Measurements from ENCODE around the gene GBF1.
"Not testable (repeated sequence)": the region's sequence is repeated elsewhere in the genome, so short reads cannot be mapped to it uniquely, and the experiment has no call there.

Gene GBF1

GRCh38 chr10:102285133-102285532 is 39.8 kb downstream of the GBF1 start:
- Mint-ChIP-seq H3K4me3 (no peak overlapping the region), H3K27ac (peak overlapping the region; percentile 4 to 15), H3K4me1 (ENCODE audit: low read depth in 2 of 2) (peaks cover 24 to 46% of the 10 kb centered on the region in 2 donors), H3K9me3 (no peaks in the 10 kb centered on the region), H3K36me3 (ENCODE audit: insufficient read depth) (peaks cover 19% of the 10 kb centered on the region), H3K27me3 (no peaks in the 10 kb centered on the region)
- ATAC-seq (replicated peaks) (no peak), DNase-seq (no peak)

GRCh38 chr10:102286216-102286615 is 40.9 kb downstream of the GBF1 start:
- peaks cover 13% of the 10 kb centered on the region for H3K36me3 Mint-ChIP-seq (ENCODE audit: insufficient read depth)
- no peaks in the 10 kb centered on the region for H3K27me3 Mint-ChIP-seq
- ATAC-seq (replicated peaks): no peak
- DNase-seq: no peak
- no peak overlapping the region for H3K4me3 Mint-ChIP-seq
- H3K4me1 Mint-ChIP-seq (ENCODE audit: low read depth in 2 of 2): peaks cover 18 to 40% of the 10 kb centered on the region in 2 donors
- peak overlapping the region in 1 of 2 donors; percentile 7 for H3K27ac Mint-ChIP-seq
- no peaks in the 10 kb centered on the region for H3K9me3 Mint-ChIP-seq

- H3K27me3 Mint-ChIP-seq: no peaks in the 10 kb centered on the region
- H3K4me1 Mint-ChIP-seq (ENCODE audit: low read depth in 2 of 2): peaks cover 22 to 45% of the 10 kb centered on the region in 2 donors
- no peak overlapping the region for H3K4me3 Mint-ChIP-seq
- H3K36me3 Mint-ChIP-seq (ENCODE audit: insufficient read depth): peaks cover 16% of the 10 kb centered on the region
- H3K27ac Mint-ChIP-seq: peak overlapping the region in 1 of 2 donors; percentile 0
- ATAC-seq (replicated peaks) (no peak), DNase-seq (no peak)
- H3K9me3 Mint-ChIP-seq: no peaks in the 10 kb centered on the region
Observed at GRCh38 chr10:102287538-102287937, 42.2 kb downstream of the GBF1 start.

GRCh38 chr10:102287991-102288390 is 42.7 kb downstream of the GBF1 start:
- H3K4me3 Mint-ChIP-seq: no peak overlapping the region
- H3K36me3 Mint-ChIP-seq (ENCODE audit: insufficient read depth): peaks cover 15% of the 10 kb centered on the region
- no peaks in the 10 kb centered on the region for H3K9me3 Mint-ChIP-seq
- peaks cover 19 to 42% of the 10 kb centered on the region in 2 donors for H3K4me1 Mint-ChIP-seq (ENCODE audit: low read depth in 2 of 2)
- no peak for DNase-seq
- peak overlapping the region in 1 of 2 donors; percentile 0 for H3K27ac Mint-ChIP-seq
- no peak for ATAC-seq (replicated peaks)
- H3K27me3 Mint-ChIP-seq: no peaks in the 10 kb centered on the region

- DNase-seq (no peak), ATAC-seq (replicated peaks) (no peak)
- Mint-ChIP-seq H3K27ac (peak overlapping the region in 1 of 2 donors; percentile 25), H3K4me3 (no peak overlapping the region), H3K9me3 (no peaks in the 10 kb centered on the region), H3K36me3 (ENCODE audit: insufficient read depth) (peaks cover 15% of the 10 kb centered on the region), H3K27me3 (no peaks in the 10 kb centered on the region), H3K4me1 (ENCODE audit: low read depth in 2 of 2) (peaks cover 12 to 35% of the 10 kb centered on the region in 2 donors)
Observed at GRCh38 chr10:102289356-102289755, 44.0 kb downstream of the GBF1 start.

GRCh38 chr10:102289840-102290239 is 44.5 kb downstream of the GBF1 start:
- Mint-ChIP-seq H3K36me3 (ENCODE audit: insufficient read depth) (peaks cover 20% of the 10 kb centered on the region), H3K4me1 (ENCODE audit: low read depth in 2 of 2) (peaks cover 12 to 33% of the 10 kb centered on the region in 2 donors), H3K4me3 (no peak overlapping the region), H3K27me3 (no peaks in the 10 kb centered on the region), H3K27ac (no peak overlapping the region), H3K9me3 (no peaks in the 10 kb centered on the region)
- DNase-seq: no peak
- no peak for ATAC-seq (replicated peaks)

GRCh38 chr10:102291221-102291905 is 46.0 kb downstream of the GBF1 start:
- DNase-seq (no peak), ATAC-seq (replicated peaks) (no peak)
- Mint-ChIP-seq H3K27me3 (no peaks in the 10 kb centered on the region), H3K36me3 (ENCODE audit: insufficient read depth) (peaks cover 24% of the 10 kb centered on the region), H3K4me1 (ENCODE audit: low read depth in 2 of 2) (peaks cover 8 to 19% of the 10 kb centered on the region in 2 donors), H3K27ac (peak overlapping the region; percentile 32 to 73), H3K4me3 (no peak overlapping the region), H3K9me3 (no peaks in the 10 kb centered on the region)

GRCh38 chr10:102297101-102297500 is 51.8 kb downstream of the GBF1 start:
- no peak overlapping the region for H3K4me3 Mint-ChIP-seq

GRCh38 chr10:102298899-102299298 is 53.6 kb downstream of the GBF1 start:
- no peak overlapping the region for H3K27ac Mint-ChIP-seq

More at GRCh38 chr10:102297101-102297500, 51.8 kb downstream of the GBF1 start:
- Mint-ChIP-seq H3K4me1 (ENCODE audit: low read depth in 2 of 2) (peaks cover 10 to 23% of the 10 kb centered on the region in 2 donors), H3K9me3 (no peaks in the 10 kb centered on the region), H3K27me3 (no peaks in the 10 kb centered on the region), H3K36me3 (ENCODE audit: insufficient read depth) (peaks cover 15% of the 10 kb centered on the region), H3K27ac (peak overlapping the region in 1 of 2 donors; percentile 35)
- ATAC-seq (replicated peaks) (no peak), DNase-seq (no peak)

GRCh38 chr10:102299873-102300272 is 54.5 kb downstream of the GBF1 start:
- Mint-ChIP-seq H3K27ac (no peak overlapping the region), H3K27me3 (no peaks in the 10 kb centered on the region), H3K36me3 (ENCODE audit: insufficient read depth) (peaks cover 7% of the 10 kb centered on the region), H3K9me3 (no peaks in the 10 kb centered on the region), H3K4me1 (ENCODE audit: low read depth in 2 of 2) (peaks cover 7 to 24% of the 10 kb centered on the region in 2 donors), H3K4me3 (no peak overlapping the region)
- no peak for ATAC-seq (replicated peaks)
- DNase-seq: no peak

More at GRCh38 chr10:102298899-102299298, 53.6 kb downstream of the GBF1 start:
- Mint-ChIP-seq H3K27me3 (no peaks in the 10 kb centered on the region), H3K9me3 (no peaks in the 10 kb centered on the region), H3K36me3 (ENCODE audit: insufficient read depth) (peaks cover 12% of the 10 kb centered on the region), H3K4me1 (ENCODE audit: low read depth in 2 of 2) (peaks cover 7 to 24% of the 10 kb centered on the region in 2 donors), H3K4me3 (no peak overlapping the region)
- DNase-seq (no peak), ATAC-seq (replicated peaks) (no peak)

- peaks cover 2% of the 10 kb centered on the region for H3K36me3 Mint-ChIP-seq (ENCODE audit: insufficient read depth)
- no peaks in the 10 kb centered on the region for H3K9me3 Mint-ChIP-seq
- H3K27ac Mint-ChIP-seq: no peak overlapping the region
- no peak for DNase-seq
- no peak overlapping the region for H3K4me3 Mint-ChIP-seq
- ATAC-seq (replicated peaks): no peak
- no peaks in the 10 kb centered on the region for H3K27me3 Mint-ChIP-seq
- H3K4me1 Mint-ChIP-seq (ENCODE audit: low read depth in 2 of 2): peaks cover 7 to 24% of the 10 kb centered on the region in 2 donors
Observed at GRCh38 chr10:102300278-102300843, 55.0 kb downstream of the GBF1 start.

- not testable (repeated sequence) for DNase-seq; H3K36me3 Mint-ChIP-seq (ENCODE audit: insufficient read depth); H3K4me3 Mint-ChIP-seq; H3K27ac Mint-ChIP-seq; H3K27me3 Mint-ChIP-seq; H3K9me3 Mint-ChIP-seq; ATAC-seq (replicated peaks)
- peaks cover 7 to 24% of the 10 kb centered on the region in 2 donors for H3K4me1 Mint-ChIP-seq (ENCODE audit: low read depth in 2 of 2)
Observed at GRCh38 chr10:102300912-102301311, 55.6 kb downstream of the GBF1 start.

- not testable (repeated sequence) for ATAC-seq (replicated peaks); DNase-seq; H3K27ac Mint-ChIP-seq; H3K4me3 Mint-ChIP-seq; H3K27me3 Mint-ChIP-seq; H3K36me3 Mint-ChIP-seq (ENCODE audit: insufficient read depth); H3K9me3 Mint-ChIP-seq
- H3K4me1 Mint-ChIP-seq (ENCODE audit: low read depth in 2 of 2): peaks cover 7 to 24% of the 10 kb centered on the region in 2 donors
Observed at GRCh38 chr10:102301332-102301731, 56.0 kb downstream of the GBF1 start.

GRCh38 chr10:102302611-102303010 is 57.3 kb downstream of the GBF1 start:
- H3K27ac Mint-ChIP-seq: no peak overlapping the region
- H3K4me3 Mint-ChIP-seq: no peak overlapping the region
- H3K4me1 Mint-ChIP-seq (ENCODE audit: low read depth in 2 of 2): peaks cover 7 to 24% of the 10 kb centered on the region in 2 donors
- no peaks in the 10 kb centered on the region for H3K9me3 Mint-ChIP-seq
- DNase-seq (no peak), ATAC-seq (replicated peaks) (no peak)
- peaks cover 6% of the 10 kb centered on the region for H3K36me3 Mint-ChIP-seq (ENCODE audit: insufficient read depth)
- no peaks in the 10 kb centered on the region for H3K27me3 Mint-ChIP-seq

All from effector memory CD8-positive, alpha-beta T cell (primary cell).